GM19463 (cell line): ENCODE data around the gene ACRBP.

ENCODE experiments used
- ATAC-seq: cut with Tn5 transposase; IDR thresholded peaks from one replicate; pipeline ENCODE4 v1.9.1; 2021; ENCODE audit warnings: mild to moderate bottlenecking, moderate library complexity; ENCODE audit not compliant: unreplicated experiment

The ACRBP gene

DNA sequence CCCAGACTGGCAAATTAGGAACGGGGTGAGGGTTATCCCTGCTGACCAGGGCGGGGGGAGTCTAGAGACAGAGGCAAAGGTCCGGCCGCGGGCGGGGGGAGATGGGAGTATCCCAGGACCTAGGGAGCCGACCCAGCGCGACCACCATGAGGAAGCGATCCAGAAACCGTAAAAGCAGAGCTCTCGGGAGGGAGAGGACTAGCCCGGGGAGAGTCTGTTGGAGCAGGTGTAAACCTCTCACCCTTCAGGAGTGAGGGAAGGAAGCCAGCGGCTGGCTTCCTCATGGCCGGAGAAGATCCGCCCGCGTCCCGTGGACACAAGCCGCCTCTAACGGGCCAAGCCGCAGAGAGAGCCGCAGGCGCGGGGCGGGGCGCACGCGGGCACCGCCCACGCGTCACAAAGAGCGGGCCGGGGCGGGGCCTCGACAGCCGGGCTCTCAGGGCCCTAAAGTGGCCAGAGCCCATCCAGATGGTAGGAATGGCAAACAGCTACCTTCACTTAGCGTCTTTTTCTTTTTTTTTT is at the start of gene ACRBP:
Gene ACRBP (minus strand): TSS at position 350 of the 522 bp plus-strand sequence. CDS start 66 bp downstream, at position 284.
- ATAC-seq: no peak

- no peak for ATAC-seq
Observed at GRCh38 chr12:6695313-6696045, 48.2 kb upstream of the ACRBP start.

GRCh38 chr12:6694701-6695100 is 47.5 kb upstream of the ACRBP start:
- ATAC-seq: no peak

DNA sequence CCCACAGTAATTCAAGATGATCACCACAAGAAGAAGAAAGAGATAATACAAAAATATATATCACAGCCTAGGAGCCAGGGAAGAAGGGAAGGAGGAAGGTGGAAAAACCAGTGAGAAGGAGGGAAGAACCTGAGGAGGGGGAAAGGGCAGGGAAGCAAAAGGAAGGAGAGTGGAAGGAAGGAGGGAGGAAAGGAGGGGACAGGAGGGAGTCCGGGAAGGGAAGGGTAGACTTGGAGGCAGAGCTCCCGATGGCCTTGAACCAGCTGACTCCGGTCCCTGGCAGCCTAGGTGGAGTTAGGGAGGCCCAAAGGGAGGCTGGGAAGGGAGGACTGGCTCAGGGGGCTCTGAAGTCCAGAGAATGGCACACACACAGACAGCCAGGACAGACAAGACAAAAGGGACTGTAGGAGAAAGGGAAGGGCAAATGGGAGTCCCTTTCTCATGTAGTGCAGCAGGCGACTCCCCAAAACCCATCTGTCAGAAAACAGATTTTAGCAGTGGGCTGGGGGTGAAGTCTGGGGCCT is 46.7 kb upstream of the ACRBP start:
- ATAC-seq: no peak

- no peak for ATAC-seq
Observed at GRCh38 chr12:6692888-6693287, 45.7 kb upstream of the ACRBP start.

GRCh38 chr12:6691473-6691872 is 44.2 kb upstream of the ACRBP start:
- ATAC-seq: no peak

- peak; percentile 82 for ATAC-seq
Observed at GRCh38 chr12:6688999-6689882, 42.0 kb upstream of the ACRBP start, which contains the start of gene ZNF384. ZNF384 (minus strand) TSS chr12:6689375; CDS start chr12:6679520, 9,855 bp downstream.

- ATAC-seq: no peak
Observed at GRCh38 chr12:6688543-6688998, 41.3 kb upstream of the ACRBP start.

DNA sequence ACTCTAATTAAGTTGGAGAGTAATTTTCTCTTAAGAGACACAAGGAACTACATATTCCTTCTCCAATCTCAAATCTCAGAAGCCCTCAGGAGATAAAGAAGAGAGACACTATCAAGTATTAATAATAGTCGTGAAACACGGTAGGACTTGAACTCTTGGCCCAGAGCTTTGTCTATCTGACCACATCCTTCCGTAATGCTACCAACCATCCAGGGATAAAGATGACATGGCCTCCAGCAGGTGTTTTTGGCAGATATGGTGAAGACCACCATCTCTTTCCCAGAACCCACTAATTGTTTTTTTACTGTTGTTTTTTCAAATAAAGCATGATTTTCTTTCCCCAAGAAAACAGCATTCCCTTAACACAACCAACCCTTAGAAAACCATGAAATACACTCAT is 38.6 kb upstream of the ACRBP start:
- ATAC-seq: no peak

DNA sequence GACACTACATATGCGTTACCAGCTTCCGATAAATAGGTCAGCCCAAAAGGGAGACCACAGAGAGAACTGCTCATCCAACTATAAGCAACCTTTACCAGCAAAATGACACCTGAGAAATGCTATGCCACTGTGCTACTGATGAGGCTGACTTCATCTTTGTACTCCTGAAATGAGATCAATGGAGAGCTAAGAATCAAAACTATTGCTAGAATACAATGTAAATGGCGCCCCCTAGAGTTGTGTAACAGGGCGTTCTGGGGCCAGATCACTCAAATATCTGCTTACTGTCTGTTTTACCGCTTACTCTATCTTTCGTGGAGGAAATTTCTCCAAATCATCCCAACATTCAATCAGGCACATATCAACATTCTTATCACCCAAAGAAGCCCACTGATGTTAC is 37.4 kb upstream of the ACRBP start:
- ATAC-seq: no peak

DNA sequence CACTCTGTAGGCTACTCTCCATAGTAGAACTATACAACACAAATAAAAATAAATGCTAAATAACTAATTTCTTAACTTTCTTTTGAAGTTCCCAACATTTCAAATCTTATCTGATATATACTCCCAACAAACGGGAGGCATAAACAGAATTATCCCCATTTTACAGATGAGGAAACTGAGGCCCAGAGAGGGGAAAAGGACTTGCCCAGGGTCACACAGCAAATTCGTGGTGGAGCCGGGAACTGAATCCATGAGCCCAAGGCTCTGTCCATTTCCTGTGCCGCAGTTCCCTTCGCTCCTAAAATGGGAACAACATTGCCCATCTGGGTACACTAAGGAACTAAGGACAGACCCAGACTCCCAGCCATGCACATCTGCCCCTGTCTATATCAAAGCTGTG is 29.7 kb upstream of the ACRBP start:
- no peak for ATAC-seq

DNA sequence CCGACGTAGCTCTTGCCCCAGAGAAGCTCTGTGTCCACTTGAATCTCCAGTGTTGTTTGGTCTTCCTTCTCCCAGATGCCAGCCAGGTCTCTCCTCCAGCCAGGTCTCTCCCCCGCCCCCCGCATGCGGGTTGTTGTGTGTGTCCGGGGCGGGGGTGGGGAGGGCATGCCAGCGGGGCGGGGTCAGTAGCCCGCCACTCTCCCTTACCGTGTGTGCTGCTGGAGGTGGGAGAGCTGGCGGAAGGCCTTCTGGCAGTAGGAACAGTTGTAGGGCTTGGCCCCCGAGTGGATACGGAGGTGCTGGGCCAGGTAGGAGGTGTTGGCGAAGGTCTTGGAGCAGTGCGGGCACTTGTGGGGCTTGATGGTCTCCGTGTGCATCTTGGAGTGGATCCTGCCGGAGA is 24.9 kb upstream of the ACRBP start:
- ATAC-seq: no peak

DNA sequence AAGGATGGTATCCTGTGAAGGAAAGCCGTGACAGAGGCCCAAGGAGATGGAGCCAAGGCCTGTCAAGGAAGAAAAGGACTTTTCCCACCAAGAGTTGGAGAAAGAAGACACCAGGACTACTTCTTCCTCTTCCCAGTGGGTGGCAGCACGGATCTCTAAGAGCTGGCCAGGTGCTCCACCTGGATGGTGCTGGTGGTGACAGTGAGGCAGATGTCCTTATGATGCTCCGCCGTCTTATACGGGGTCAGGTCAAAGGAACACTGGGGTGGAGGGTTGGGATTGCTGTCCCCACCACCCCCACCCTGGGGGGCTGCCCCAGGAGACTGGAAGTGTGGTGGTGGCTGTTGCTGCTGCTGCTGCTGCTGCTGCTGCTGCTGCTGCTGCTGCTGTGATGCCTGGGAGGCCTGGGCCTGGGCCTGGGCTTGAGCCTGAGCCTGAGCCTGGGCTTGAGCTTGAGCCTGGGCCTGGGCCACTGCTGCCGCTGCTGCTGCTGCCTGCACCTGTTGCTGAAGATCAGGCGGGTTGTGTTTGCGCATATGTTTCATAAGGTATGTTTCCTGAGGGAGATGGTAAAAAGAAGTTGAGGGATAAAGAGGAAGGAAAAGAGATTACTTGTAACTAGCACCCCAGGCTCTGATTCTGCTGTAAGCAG is 20.5 kb upstream of the ACRBP start:
- ATAC-seq: no peak

DNA sequence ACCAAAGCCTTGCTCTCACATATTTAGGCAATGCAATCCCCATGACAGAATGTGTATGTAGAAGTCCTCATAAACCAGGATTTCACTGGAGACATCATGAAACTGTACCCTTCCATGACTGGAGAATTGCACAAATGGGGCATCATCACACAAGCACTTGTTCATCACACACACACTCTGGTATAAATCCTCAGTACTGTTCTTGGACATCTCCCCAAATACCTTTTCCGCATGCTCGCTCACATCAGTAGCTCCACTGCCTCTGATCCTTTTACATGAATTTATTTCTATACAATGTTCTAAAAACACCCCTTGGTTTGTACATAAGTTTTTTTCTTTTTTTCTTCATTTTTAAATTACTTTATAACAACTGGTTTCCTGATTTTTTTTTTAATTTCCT is 19.0 kb upstream of the ACRBP start:
- ATAC-seq: no peak

DNA sequence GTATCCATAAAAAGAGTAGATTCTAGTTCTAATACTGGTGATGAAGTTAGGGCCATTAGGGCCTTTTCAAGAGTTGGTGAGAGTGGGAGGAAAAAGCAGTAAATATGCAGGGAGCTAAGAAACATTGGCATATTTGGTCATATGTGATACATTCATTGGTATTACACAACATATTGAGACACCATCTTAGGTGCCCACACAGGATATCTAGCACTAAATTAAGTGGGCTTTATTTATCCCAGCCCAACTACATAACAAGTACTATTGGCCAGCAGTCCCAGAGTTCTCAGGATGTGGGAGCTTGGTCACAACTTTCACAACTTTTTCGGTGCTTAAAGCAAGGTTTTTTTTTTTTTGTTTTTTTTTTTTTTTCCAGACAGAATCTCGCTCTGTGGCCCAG is 17.7 kb upstream of the ACRBP start:
- no peak for ATAC-seq

DNA sequence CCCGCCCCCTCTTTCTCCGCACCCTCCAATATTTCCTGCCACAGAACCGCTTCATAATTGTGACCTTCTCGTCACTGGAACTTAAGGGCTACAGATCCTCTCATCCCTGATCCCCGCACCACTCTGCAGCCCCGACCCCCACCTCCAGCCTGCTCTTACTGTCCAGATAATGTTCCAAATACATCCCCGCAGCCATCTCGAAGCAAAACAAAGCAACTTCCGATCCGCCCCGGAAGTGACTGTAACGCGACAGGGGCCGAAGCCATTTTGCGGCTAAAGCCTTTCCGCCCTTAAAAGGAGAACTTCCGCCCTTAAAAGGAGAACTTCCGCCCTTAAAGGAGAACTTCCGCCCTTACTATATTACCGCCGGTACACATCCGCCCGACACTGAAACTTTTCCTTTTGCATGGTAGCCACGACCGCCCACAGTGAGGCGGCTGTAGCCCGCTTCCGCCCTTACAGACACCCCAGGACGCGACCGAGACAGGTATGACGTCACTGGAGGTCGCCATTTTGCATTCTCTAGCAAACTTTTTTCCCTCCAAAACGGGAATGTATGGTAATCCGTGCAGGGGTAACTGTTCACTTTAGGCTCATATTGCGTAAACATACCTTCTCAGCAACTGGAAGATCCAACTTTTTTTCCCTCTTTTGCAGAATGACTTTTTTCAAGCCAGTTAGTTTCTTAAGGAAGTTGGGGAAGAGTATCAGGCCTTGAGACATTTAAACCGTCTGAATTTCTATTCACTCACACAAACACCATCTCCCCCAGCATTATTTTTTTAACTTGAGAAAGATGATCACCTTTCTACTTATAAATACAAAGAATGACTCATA is 15.9 kb upstream of the ACRBP start, which contains the start of gene ING4:
Gene ING4 (minus strand): TSS at position 214 of the 837 bp plus-strand sequence. CDS start 18 bp downstream, at position 196.
- ATAC-seq: peak; percentile 100

- ATAC-seq: peak; percentile 5
Observed at GRCh38 chr12:6662602-6662905, 15.3 kb upstream of the ACRBP start.

DNA sequence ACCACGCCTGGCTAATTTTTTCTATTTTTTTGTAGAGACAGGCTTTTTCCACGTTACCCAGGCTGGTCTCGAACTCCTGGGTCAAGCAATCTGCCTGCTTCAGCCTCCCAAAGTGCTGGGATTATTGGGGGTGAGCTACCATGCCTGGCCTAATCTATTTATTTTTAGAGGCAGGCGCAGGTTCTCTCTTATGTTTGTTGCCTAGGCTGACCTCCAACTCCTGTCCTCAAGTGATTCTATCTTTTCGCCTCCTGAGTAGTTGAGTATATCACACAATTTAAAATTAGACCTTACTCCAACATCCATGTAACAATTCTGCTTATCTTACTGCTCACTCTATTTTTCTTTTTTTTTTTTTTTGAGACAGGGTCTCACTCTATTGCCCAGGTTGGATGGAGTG is 6.8 kb upstream of the ACRBP start:
- ATAC-seq: no peak

- no peak for ATAC-seq
Observed at GRCh38 chr12:6653342-6653741, 6.1 kb upstream of the ACRBP start.

DNA sequence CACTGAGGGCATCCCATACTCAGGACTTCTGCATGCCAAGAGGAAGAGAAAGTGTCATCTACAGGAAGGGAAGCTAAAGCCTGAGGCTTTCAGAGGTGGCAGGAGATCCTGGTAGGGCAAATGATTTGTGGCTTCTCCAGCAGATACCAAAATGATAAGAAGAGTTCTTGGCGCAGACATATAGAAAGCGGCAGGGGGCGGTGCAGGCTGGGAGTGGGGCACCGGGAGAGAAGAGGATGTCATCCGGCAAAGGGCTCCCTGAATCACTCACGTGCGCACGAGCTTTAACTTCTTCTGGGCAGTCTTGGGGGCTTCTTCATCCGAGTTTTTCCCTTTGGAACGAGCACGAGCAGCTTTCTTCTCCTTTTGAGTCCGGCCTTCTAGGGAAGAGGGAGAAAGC is 5.2 kb upstream of the ACRBP start:
- no peak for ATAC-seq
